Panc1 (cell line): ENCODE results near the gene KLHL35.

Source experiments
- POLR2AphosphoS5 ChIP-seq: IDR thresholded peaks from 2 replicates; pipeline ENCODE4 v1.6.1; 2012; ENCODE audit warnings: mild to moderate bottlenecking, low read depth, low read length, moderate library complexity
- SIN3A ChIP-seq: IDR thresholded peaks from 2 replicates; pipeline ENCODE4 v1.6.1; 2012; ENCODE audit warnings: low read depth, mild to moderate bottlenecking, low read length, moderate library complexity, borderline replicate concordance; ENCODE audit not compliant: insufficient read depth
- TF ChIP-seq, protein P1 (sequence below): fragments of 450-650 bp; IDR thresholded peaks from 2 replicates; pipeline ENCODE4 v1.5.1; 2017; ENCODE audit warnings: mild to moderate bottlenecking
- TF ChIP-seq, protein P2 (sequence below), 2 experiments: IDR thresholded peaks; 2 replicates each; pipeline ENCODE4 v1.6.1; 2011 to 2012; ENCODE audit warnings: low read depth in 2 of 2, control low read depth in 1 of 2, low read length in 1 of 2, mild to moderate bottlenecking in 1 of 2, moderate library complexity in 1 of 2; ENCODE audit not compliant: insufficient read depth in 1 of 2

DNA sequence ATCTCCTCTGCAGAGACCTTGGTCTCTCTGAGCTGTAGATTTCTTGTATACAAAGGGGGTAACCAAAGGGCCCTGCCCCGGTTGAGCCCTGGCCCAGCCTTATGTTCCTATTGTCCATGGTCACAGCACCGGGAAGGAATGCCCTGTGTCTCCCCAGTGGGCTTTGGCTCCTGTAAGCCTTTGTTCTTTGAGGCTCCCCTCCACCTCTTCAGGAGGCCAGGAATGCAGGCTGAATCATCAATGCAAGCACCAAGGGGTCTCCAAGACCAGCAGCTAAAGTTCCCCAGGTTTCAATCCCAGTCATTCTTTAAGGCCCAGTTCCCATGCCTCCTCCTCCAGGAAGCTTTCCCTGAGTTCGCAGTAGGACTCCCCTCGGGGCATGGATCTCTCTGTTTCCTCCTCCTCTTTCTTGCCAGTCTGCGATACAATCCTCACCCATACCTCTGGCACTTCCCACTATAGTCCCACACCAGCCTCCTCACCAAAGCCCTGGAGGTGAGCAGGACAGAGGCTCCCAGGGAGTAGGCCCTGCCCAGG is 29.2 kb upstream of the KLHL35 start:
- TF ChIP-seq, protein P1, sequence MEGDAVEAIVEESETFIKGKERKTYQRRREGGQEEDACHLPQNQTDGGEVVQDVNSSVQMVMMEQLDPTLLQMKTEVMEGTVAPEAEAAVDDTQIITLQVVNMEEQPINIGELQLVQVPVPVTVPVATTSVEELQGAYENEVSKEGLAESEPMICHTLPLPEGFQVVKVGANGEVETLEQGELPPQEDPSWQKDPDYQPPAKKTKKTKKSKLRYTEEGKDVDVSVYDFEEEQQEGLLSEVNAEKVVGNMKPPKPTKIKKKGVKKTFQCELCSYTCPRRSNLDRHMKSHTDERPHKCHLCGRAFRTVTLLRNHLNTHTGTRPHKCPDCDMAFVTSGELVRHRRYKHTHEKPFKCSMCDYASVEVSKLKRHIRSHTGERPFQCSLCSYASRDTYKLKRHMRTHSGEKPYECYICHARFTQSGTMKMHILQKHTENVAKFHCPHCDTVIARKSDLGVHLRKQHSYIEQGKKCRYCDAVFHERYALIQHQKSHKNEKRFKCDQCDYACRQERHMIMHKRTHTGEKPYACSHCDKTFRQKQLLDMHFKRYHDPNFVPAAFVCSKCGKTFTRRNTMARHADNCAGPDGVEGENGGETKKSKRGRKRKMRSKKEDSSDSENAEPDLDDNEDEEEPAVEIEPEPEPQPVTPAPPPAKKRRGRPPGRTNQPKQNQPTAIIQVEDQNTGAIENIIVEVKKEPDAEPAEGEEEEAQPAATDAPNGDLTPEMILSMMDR = no peak
- TF ChIP-seq POLR2AphosphoS5 = no peak
- no peak for TF ChIP-seq SIN3A
- TF ChIP-seq, protein P2, sequence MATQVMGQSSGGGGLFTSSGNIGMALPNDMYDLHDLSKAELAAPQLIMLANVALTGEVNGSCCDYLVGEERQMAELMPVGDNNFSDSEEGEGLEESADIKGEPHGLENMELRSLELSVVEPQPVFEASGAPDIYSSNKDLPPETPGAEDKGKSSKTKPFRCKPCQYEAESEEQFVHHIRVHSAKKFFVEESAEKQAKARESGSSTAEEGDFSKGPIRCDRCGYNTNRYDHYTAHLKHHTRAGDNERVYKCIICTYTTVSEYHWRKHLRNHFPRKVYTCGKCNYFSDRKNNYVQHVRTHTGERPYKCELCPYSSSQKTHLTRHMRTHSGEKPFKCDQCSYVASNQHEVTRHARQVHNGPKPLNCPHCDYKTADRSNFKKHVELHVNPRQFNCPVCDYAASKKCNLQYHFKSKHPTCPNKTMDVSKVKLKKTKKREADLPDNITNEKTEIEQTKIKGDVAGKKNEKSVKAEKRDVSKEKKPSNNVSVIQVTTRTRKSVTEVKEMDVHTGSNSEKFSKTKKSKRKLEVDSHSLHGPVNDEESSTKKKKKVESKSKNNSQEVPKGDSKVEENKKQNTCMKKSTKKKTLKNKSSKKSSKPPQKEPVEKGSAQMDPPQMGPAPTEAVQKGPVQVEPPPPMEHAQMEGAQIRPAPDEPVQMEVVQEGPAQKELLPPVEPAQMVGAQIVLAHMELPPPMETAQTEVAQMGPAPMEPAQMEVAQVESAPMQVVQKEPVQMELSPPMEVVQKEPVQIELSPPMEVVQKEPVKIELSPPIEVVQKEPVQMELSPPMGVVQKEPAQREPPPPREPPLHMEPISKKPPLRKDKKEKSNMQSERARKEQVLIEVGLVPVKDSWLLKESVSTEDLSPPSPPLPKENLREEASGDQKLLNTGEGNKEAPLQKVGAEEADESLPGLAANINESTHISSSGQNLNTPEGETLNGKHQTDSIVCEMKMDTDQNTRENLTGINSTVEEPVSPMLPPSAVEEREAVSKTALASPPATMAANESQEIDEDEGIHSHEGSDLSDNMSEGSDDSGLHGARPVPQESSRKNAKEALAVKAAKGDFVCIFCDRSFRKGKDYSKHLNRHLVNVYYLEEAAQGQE (IDR thresholded peaks at IDR 0.05; ENCODE audit: insufficient read depth in 1 of 2, low read depth in 2 of 2, low read length in 1 of 2) = no peak
